CD4-positive, CD25-positive, alpha-beta regulatory T cell (primary cell): ENCODE results near the gene INTU. TPM values are rescaled to one million over a fixed set of nuclear protein-coding genes. Genes with fewer than 3 reads are reported as not detected.

Experiments used
- ATAC-seq, 2 donors: fragments of 150-1000 bp; cut with Tn5 transposase; one replicate each; pipeline ENCODE4 v1.10.0; 2021; ENCODE audit warnings: low read depth in 2 of 2, moderate number of reproducible peaks in 2 of 2, moderate library complexity in 1 of 2
- DNase-seq, 3 donors: peaks; one replicate each; pipeline versions ENCODE4 v3.0.0 to v3.0.0-alpha.2; 2012 to 2022; ENCODE audit warnings: mixed read lengths in 1 of 3
- H3K27ac ChIP-seq: one replicate; pipeline ENCODE4 v1.7.0; 2013; ENCODE audit warnings: mild to moderate bottlenecking, low read length; ENCODE audit not compliant: insufficient read depth, poor library complexity, severe bottlenecking
- H3K27me3 ChIP-seq: one replicate; pipeline ENCODE4 v1.7.0; 2013; ENCODE audit warnings: low read length; ENCODE audit not compliant: control insufficient read depth, insufficient read depth
- H3K36me3 ChIP-seq: one replicate; pipeline ENCODE4 v1.7.0; 2013; ENCODE audit warnings: mild to moderate bottlenecking, low read length, moderate library complexity; ENCODE audit not compliant: control insufficient read depth, insufficient read depth
- H3K4me1 ChIP-seq: 2 replicates; pipeline ENCODE4 v1.7.0; 2013; ENCODE audit warnings: mild to moderate bottlenecking, low read length; ENCODE audit not compliant: insufficient read depth, control insufficient read depth, poor library complexity, severe bottlenecking
- H3K4me3 ChIP-seq: one replicate; pipeline ENCODE4 v1.7.0; 2013; ENCODE audit warnings: low read depth, mild to moderate bottlenecking, low read length, moderate library complexity
- H3K9me3 ChIP-seq, 2 experiments: 1 replicate in 1 of 2; 2 replicates in 1 of 2; pipeline ENCODE4 v1.7.0; 2013; ENCODE audit warnings: low read length in 2 of 2, mild to moderate bottlenecking in 1 of 2, moderate library complexity in 1 of 2; ENCODE audit not compliant: control insufficient read depth in 2 of 2
- H3K27ac Mint-ChIP-seq, 3 donors: one replicate each; pipeline ENCODE4 v1.8.0; 2020 to 2022; ENCODE audit warnings: mild to moderate bottlenecking in 3 of 3, mixed read lengths in 3 of 3, moderate library complexity in 2 of 3
- H3K27me3 Mint-ChIP-seq: one replicate; pipeline ENCODE4 v1.8.0; 2022; ENCODE audit warnings: mild to moderate bottlenecking, mixed read lengths
- H3K36me3 Mint-ChIP-seq: one replicate; pipeline ENCODE4 v1.8.0; 2020; ENCODE audit warnings: mixed read lengths
- H3K4me1 Mint-ChIP-seq, 4 donors: one replicate each; pipeline ENCODE4 v1.8.0; 2020 to 2022; ENCODE audit warnings: mixed read lengths in 4 of 4, mild to moderate bottlenecking in 1 of 4
- H3K4me3 Mint-ChIP-seq, 4 donors: one replicate each; pipeline ENCODE4 v1.8.0; 2020 to 2022; ENCODE audit warnings: mild to moderate bottlenecking in 4 of 4, mixed read lengths in 4 of 4, moderate library complexity in 3 of 4
- H3K9me3 Mint-ChIP-seq, 7 donors: one replicate each; pipeline ENCODE4 v1.8.0; 2020 to 2022; ENCODE audit warnings: mixed read lengths in 7 of 7, mild to moderate bottlenecking in 3 of 7, moderate library complexity in 2 of 7
- polyA plus RNA-seq, 4 donors: library from polyadenylated mRNA; unstranded; fragments of 300-500 nt; fragmentation: Illumina TruSeq; gene quantifications; one replicate each; pipeline ENCODE4 v1.2.3, GENCODE V29; 2021
- total RNA-seq: library from RNA; stranded (reverse); gene quantifications from one replicate; pipeline ENCODE4 v1.2.3, GENCODE V29; 2022

INTU gene
- total and polyA plus RNA-seq, 5 donors from 2014 or later = 0.67 TPM; not detected in 4

GRCh38 chr4:127606823-127607222 is 25.9 kb upstream of the INTU start:
- Mint-ChIP-seq H3K36me3 (no peaks in the 10 kb centered on the region), H3K27me3 (peaks cover 5% of the 10 kb centered on the region), H3K9me3 (peaks cover 0 to 1% (median 0%) of the 10 kb centered on the region in 7 donors), H3K4me1 (no peaks in the 10 kb centered on the region), H3K27ac (no peak overlapping the region), H3K4me3 (no peak overlapping the region)
- DNase-seq (no peak), ATAC-seq (no peak)
- H3K9me3 ChIP-seq = no peaks in the 10 kb centered on the region
- H3K4me1 ChIP-seq = no peaks in the 10 kb centered on the region
- H3K4me3 ChIP-seq = no peak overlapping the region
- H3K27me3 ChIP-seq = no peaks in the 10 kb centered on the region
- no peak overlapping the region for H3K27ac ChIP-seq
- H3K36me3 ChIP-seq = no peaks in the 10 kb centered on the region

GRCh38 chr4:127609484-127609883 is 23.3 kb upstream of the INTU start:
- H3K9me3 Mint-ChIP-seq = peaks cover 0 to 1% (median 0%) of the 10 kb centered on the region in 7 donors
- H3K36me3 Mint-ChIP-seq = no peaks in the 10 kb centered on the region
- no peak for DNase-seq
- no peak for ATAC-seq
- Histone ChIP-seq H3K36me3 (no peaks in the 10 kb centered on the region), H3K4me3 (no peak overlapping the region), H3K27ac (no peak overlapping the region), H3K27me3 (no peaks in the 10 kb centered on the region), H3K4me1 (no peaks in the 10 kb centered on the region), H3K9me3 (no peaks in the 10 kb centered on the region)
- H3K4me3 Mint-ChIP-seq = no peak overlapping the region
- peaks cover 5% of the 10 kb centered on the region for H3K27me3 Mint-ChIP-seq
- no peaks in the 10 kb centered on the region for H3K4me1 Mint-ChIP-seq
- H3K27ac Mint-ChIP-seq = no peak overlapping the region

GRCh38 chr4:127610488-127610887 is 22.3 kb upstream of the INTU start:
- no peaks in the 10 kb centered on the region for H3K9me3 ChIP-seq
- H3K36me3 ChIP-seq = no peaks in the 10 kb centered on the region
- Mint-ChIP-seq H3K9me3 (peaks cover 0 to 1% (median 0%) of the 10 kb centered on the region in 7 donors), H3K4me3 (no peak overlapping the region), H3K36me3 (no peaks in the 10 kb centered on the region), H3K27ac (no peak overlapping the region), H3K27me3 (peaks cover 5% of the 10 kb centered on the region), H3K4me1 (no peaks in the 10 kb centered on the region)
- ATAC-seq (no peak), DNase-seq (no peak)
- H3K4me1 ChIP-seq = no peaks in the 10 kb centered on the region
- no peaks in the 10 kb centered on the region for H3K27me3 ChIP-seq
- H3K4me3 ChIP-seq = no peak overlapping the region
- no peak overlapping the region for H3K27ac ChIP-seq

- Histone ChIP-seq H3K27ac (no peak overlapping the region), H3K4me3 (no peak overlapping the region), H3K27me3 (peaks cover 5% of the 10 kb centered on the region), H3K36me3 (no peaks in the 10 kb centered on the region), H3K9me3 (no peaks in the 10 kb centered on the region), H3K4me1 (no peaks in the 10 kb centered on the region)
- H3K9me3 Mint-ChIP-seq = peaks cover 0 to 8% (median 6%) of the 10 kb centered on the region in 7 donors
- no peak overlapping the region for H3K4me3 Mint-ChIP-seq
- H3K36me3 Mint-ChIP-seq = no peaks in the 10 kb centered on the region
- H3K27me3 Mint-ChIP-seq = peaks cover 17% of the 10 kb centered on the region
- H3K4me1 Mint-ChIP-seq = no peaks in the 10 kb centered on the region
- ATAC-seq (no peak), DNase-seq (no peak)
- no peak overlapping the region for H3K27ac Mint-ChIP-seq
Observed at GRCh38 chr4:127616898-127617297, 15.9 kb upstream of the INTU start.

GRCh38 chr4:127618427-127618826 is 14.3 kb upstream of the INTU start:
- H3K27me3 Mint-ChIP-seq = peaks cover 26% of the 10 kb centered on the region
- no peaks in the 10 kb centered on the region for H3K4me1 Mint-ChIP-seq
- DNase-seq = no peak
- no peak overlapping the region for H3K27ac Mint-ChIP-seq
- H3K9me3 ChIP-seq = no peaks in the 10 kb centered on the region
- ATAC-seq = no peak
- peaks cover 0 to 10% (median 6%) of the 10 kb centered on the region in 7 donors for H3K9me3 Mint-ChIP-seq
- no peak overlapping the region for H3K4me3 ChIP-seq
- H3K36me3 ChIP-seq = no peaks in the 10 kb centered on the region
- H3K4me1 ChIP-seq = no peaks in the 10 kb centered on the region
- no peak overlapping the region for H3K4me3 Mint-ChIP-seq
- no peak overlapping the region for H3K27ac ChIP-seq
- H3K36me3 Mint-ChIP-seq = no peaks in the 10 kb centered on the region
- H3K27me3 ChIP-seq = peaks cover 13% of the 10 kb centered on the region

- no peaks in the 10 kb centered on the region for H3K36me3 ChIP-seq
- ATAC-seq = no peak
- H3K27ac Mint-ChIP-seq = no peak overlapping the region
- peaks cover 27% of the 10 kb centered on the region for H3K27me3 ChIP-seq
- no peak for DNase-seq
- no peak overlapping the region for H3K4me3 Mint-ChIP-seq
- peaks cover 0 to 8% (median 6%) of the 10 kb centered on the region in 7 donors for H3K9me3 Mint-ChIP-seq
- H3K4me1 Mint-ChIP-seq = peaks cover 0 to 6% (median 2%) of the 10 kb centered on the region in 4 donors
- H3K27me3 Mint-ChIP-seq = peaks cover 38% of the 10 kb centered on the region
- no peaks in the 10 kb centered on the region for H3K36me3 Mint-ChIP-seq
- H3K4me1 ChIP-seq = no peaks in the 10 kb centered on the region
- H3K4me3 ChIP-seq = no peak overlapping the region
- no peaks in the 10 kb centered on the region for H3K9me3 ChIP-seq
- no peak overlapping the region for H3K27ac ChIP-seq
Observed at GRCh38 chr4:127622621-127622920, 10.2 kb upstream of the INTU start.

GRCh38 chr4:127622921-127623796 is 9.6 kb upstream of the INTU start:
- Mint-ChIP-seq H3K27ac (no peak overlapping the region), H3K36me3 (no peaks in the 10 kb centered on the region), H3K27me3 (peaks cover 38% of the 10 kb centered on the region), H3K4me1 (peaks cover 0 to 6% (median 2%) of the 10 kb centered on the region in 4 donors), H3K9me3 (peaks cover 0 to 8% (median 5%) of the 10 kb centered on the region in 7 donors), H3K4me3 (peak overlapping the region in 1 of 4 donors; percentile 39)
- ATAC-seq (no peak), DNase-seq (no peak)
- no peaks in the 10 kb centered on the region for H3K9me3 ChIP-seq
- H3K36me3 ChIP-seq = no peaks in the 10 kb centered on the region
- H3K4me1 ChIP-seq = no peaks in the 10 kb centered on the region
- no peak overlapping the region for H3K27ac ChIP-seq
- H3K27me3 ChIP-seq = peaks cover 27% of the 10 kb centered on the region
- no peak overlapping the region for H3K4me3 ChIP-seq

- H3K27ac Mint-ChIP-seq = no peak overlapping the region
- H3K27ac ChIP-seq = no peak overlapping the region
- H3K36me3 ChIP-seq = no peaks in the 10 kb centered on the region
- H3K36me3 Mint-ChIP-seq = no peaks in the 10 kb centered on the region
- H3K9me3 ChIP-seq = no peaks in the 10 kb centered on the region
- peaks cover 0 to 6% (median 2%) of the 10 kb centered on the region in 4 donors for H3K4me1 Mint-ChIP-seq
- peak overlapping the region in 1 of 4 donors; percentile 39 for H3K4me3 Mint-ChIP-seq
- H3K27me3 ChIP-seq = peaks cover 27% of the 10 kb centered on the region
- peaks cover 38% of the 10 kb centered on the region for H3K27me3 Mint-ChIP-seq
- peaks cover 0 to 8% (median 3%) of the 10 kb centered on the region in 7 donors for H3K9me3 Mint-ChIP-seq
- ATAC-seq (no peak), DNase-seq (no peak)
- H3K4me3 ChIP-seq = no peak overlapping the region
- H3K4me1 ChIP-seq = no peaks in the 10 kb centered on the region
Observed at GRCh38 chr4:127623797-127624083, 9.0 kb upstream of the INTU start.
